GM10847 (cell line): ENCODE data around the gene ADAM22.

Source experiments
- POLR2A ChIP-seq: IDR thresholded peaks from 2 replicates; pipeline ENCODE4 v1.6.1; 2011; ENCODE audit not compliant: insufficient read length; ENCODE audit errors: extremely low read depth

ADAM22 gene

GRCh38 chr7:88226201-88226600 lies 292.1 kb downstream of the ADAM22 start:
- TF ChIP-seq POLR2A: no peak

GRCh38 chr7:88226886-88227516 lies 292.9 kb downstream of the ADAM22 start:
- TF ChIP-seq POLR2A: no peak

DNA sequence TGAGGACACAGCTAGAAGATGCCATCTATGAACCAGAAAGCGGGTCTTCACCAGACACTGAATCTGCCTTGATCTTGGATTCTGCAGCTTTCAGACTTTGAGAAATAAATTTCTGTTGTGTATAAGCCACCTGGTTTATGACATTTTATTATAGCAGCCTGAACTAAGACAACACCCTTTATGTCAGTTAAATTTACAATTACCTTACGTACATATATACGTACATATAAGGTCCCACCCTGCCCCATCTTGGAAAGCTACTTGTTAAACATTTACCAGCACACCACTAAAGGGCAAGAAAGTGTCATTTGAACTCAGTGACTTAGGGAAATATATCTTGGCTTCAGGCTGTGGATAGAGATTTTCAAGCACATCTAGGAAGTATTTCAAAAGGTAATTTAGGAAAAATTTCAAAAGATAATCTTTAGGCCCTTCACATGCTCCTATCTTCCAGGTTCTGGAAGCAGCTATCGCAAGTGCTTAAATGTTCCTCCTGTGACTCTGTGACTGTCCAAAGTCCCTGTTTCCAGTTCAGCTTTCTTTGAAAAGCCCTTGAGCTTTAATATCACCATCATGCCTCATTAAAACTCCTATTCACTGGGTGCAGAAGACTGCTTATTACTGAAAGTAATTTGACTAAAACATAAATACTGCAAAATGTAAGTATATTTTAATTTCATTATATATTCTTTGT lies 295.4 kb downstream of the ADAM22 start:
- TF ChIP-seq POLR2A: no peak

DNA sequence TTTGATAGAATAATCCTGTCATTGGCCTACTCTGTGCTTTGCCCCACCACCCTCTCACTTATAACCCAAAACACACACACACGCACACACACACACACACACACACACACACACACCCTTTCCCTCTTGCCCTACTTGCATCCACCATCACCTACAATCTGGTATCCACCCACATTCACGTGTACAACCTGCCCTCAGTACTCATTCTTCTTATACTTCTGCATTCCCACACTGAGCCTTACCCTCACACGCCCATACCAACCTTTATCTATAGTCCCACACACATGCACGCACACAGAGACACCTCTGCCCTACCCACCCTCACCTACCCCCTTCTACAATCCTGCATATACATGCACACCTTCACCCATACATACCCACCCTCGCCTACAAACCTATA lies 296.6 kb downstream of the ADAM22 start:
- TF ChIP-seq POLR2A: no peak

DNA sequence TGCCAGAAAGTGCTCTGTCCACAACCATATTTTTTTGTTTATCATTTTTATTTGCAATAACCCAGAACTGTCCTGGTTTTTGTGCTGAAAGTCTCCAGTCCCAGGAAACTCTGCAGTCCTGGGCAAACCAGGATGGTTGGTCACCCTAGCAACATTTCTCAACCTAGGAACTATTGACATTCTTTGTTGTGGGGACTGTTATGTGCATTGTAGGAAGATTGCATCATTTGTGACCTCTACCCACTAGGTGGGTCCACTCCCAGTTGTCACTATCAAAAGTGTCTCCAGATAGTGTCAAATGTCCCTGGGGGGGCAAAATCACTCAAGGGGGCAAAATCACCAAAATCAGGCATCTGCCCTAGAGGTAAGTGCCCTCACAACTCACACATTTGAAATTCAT lies 299.8 kb downstream of the ADAM22 start:
- no peak for TF ChIP-seq POLR2A

DNA sequence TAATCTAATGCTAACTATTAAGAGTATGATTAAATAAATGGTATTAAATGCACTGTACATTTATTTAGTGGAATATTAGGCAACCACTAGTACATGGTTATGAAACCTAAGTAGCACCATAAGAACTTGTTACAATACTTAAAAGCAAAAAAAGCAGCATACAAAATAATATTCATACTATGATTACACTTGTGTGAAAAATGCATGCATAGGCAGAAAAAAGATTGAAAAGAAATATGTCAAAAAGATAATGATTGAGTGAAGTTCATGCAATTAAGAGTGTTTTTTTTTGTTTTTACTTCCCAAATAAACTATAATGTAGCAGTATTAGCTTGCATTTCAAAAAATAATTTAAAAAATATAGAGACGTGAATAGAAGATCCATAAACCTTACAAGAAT lies 305.8 kb downstream of the ADAM22 start:
- no peak for TF ChIP-seq POLR2A

- TF ChIP-seq POLR2A: no peak
These were observed 309.4 kb downstream of the ADAM22 start for GRCh38 chr7:88243345-88243909.

- TF ChIP-seq POLR2A: no peak
These were observed 310.2 kb downstream of the ADAM22 start for GRCh38 chr7:88244258-88244657.
